WTC11 (cell line): Measurements from ENCODE around the gene ABI2.
"Not testable (repeated sequence)": the region's sequence is repeated elsewhere in the genome, so short reads cannot be mapped to it uniquely, and the experiment has no call there.

Experiments
- CREM ChIP-seq: sonication (generic); formaldehyde crosslinking; IDR thresholded peaks from 2 replicates; pipeline ENCODE4 v1.8.1; 2022; ENCODE audit warnings: mild to moderate bottlenecking, missing genetic modification reagents, moderate library complexity
- CTCF ChIP-seq: fragments of 200-600 bp; IDR thresholded peaks from 2 replicates; pipeline ENCODE4 v1.8.0; 2022; ENCODE audit warnings: antibody characterized with exemption
- E2F4 ChIP-seq: sonication (generic); formaldehyde crosslinking; IDR thresholded peaks from 2 replicates; pipeline ENCODE4 v1.8.1; 2022; ENCODE audit warnings: low read depth, mild to moderate bottlenecking, moderate library complexity, missing genetic modification reagents, borderline replicate concordance
- EMX1 ChIP-seq: fragments of 250-450 bp; sonication (Bioruptor Pico); IDR thresholded peaks from 2 replicates; pipeline ENCODE4 v1.8.0; 2021; ENCODE audit warnings: mild to moderate bottlenecking
- ESRRA ChIP-seq: sonication (generic); formaldehyde crosslinking; IDR thresholded peaks from 2 replicates; pipeline ENCODE4 v1.8.1; 2022; ENCODE audit warnings: mild to moderate bottlenecking, missing genetic modification reagents, borderline replicate concordance
- JUN ChIP-seq: sonication (generic); formaldehyde crosslinking; IDR thresholded peaks from 2 replicates; pipeline ENCODE4 v1.8.0; 2023; ENCODE audit warnings: mild to moderate bottlenecking, missing genetic modification reagents
- KAT7 ChIP-seq: sonication (generic); formaldehyde crosslinking; IDR thresholded peaks from 2 replicates; pipeline ENCODE4 v1.8.1; 2023; ENCODE audit warnings: missing genetic modification reagents, mild to moderate bottlenecking, borderline replicate concordance
- NFYB ChIP-seq: sonication (generic); formaldehyde crosslinking; conservative IDR thresholded peaks from 2 replicates; pipeline ENCODE4 v1.8.0; 2022; ENCODE audit warnings: low read depth, missing genetic modification reagents
- NR1H2 ChIP-seq: sonication (generic); formaldehyde crosslinking; IDR thresholded peaks from 2 replicates; pipeline ENCODE4 v1.9.0; 2021; ENCODE audit warnings: mild to moderate bottlenecking, moderate library complexity, missing genetic modification reagents
- NR2C2 ChIP-seq: sonication (generic); formaldehyde crosslinking; IDR thresholded peaks from 2 replicates; pipeline ENCODE4 v1.8.0; 2022; ENCODE audit warnings: mild to moderate bottlenecking, missing genetic modification reagents
- SP1 ChIP-seq: sonication (generic); formaldehyde crosslinking; conservative IDR thresholded peaks from 2 replicates; pipeline ENCODE4 v1.8.1; 2022; ENCODE audit warnings: missing genetic modification reagents

GRCh38 chr2:203302586-203302985 is 25.6 kb upstream of the ABI2 start:
- not testable (repeated sequence) for TF ChIP-seq NR2C2 (CRISPR knock-in tag); JUN (CRISPR knock-in tag); CTCF; KAT7; CREM (CRISPR knock-in tag); ESRRA; SP1 (CRISPR knock-in tag); E2F4 (CRISPR knock-in tag); NR1H2 (CRISPR knock-in tag); NFYB (CRISPR knock-in tag); EMX1 (CRISPR knock-in tag)
